Measurements from ENCODE around the gene SLC35C1.
"Not testable (repeated sequence)": the region's sequence is repeated elsewhere in the genome, so short reads cannot be mapped to it uniquely, and the experiment has no call there.

DNA sequence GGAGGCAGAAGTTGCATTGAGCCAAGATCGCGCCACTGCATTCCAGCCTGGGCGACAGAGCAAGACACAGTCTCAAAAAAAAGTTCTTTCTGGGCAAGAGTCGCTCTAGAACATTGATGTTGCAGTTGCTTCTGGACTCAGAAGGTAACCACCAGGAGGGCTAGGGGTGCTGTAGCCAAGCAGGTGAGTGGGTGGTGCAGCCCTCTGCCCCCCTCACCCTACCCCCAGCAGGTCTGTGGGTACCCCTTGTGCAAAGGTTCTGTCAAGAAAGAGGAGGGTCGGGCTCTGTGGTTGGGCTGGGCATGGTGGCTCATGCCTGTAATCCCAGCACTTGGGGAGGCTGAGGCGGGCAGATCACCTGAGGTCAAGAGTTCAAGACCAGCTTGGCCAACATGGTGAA, 3.5 kb downstream of the SLC35C1 start:
- TF ChIP-seq, protein P1, sequence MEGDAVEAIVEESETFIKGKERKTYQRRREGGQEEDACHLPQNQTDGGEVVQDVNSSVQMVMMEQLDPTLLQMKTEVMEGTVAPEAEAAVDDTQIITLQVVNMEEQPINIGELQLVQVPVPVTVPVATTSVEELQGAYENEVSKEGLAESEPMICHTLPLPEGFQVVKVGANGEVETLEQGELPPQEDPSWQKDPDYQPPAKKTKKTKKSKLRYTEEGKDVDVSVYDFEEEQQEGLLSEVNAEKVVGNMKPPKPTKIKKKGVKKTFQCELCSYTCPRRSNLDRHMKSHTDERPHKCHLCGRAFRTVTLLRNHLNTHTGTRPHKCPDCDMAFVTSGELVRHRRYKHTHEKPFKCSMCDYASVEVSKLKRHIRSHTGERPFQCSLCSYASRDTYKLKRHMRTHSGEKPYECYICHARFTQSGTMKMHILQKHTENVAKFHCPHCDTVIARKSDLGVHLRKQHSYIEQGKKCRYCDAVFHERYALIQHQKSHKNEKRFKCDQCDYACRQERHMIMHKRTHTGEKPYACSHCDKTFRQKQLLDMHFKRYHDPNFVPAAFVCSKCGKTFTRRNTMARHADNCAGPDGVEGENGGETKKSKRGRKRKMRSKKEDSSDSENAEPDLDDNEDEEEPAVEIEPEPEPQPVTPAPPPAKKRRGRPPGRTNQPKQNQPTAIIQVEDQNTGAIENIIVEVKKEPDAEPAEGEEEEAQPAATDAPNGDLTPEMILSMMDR (IDR thresholded peaks at IDR 0.05): not testable (repeated sequence)
- not testable (repeated sequence) for TF ChIP-seq POLR2A (IDR thresholded peaks at IDR 0.05)
